ENCODE results near the gene TTC12. TPM values are rescaled to one million over a fixed set of nuclear protein-coding genes. Genes with fewer than 3 reads are reported as not detected.

TTC12 gene
- total and polyA plus RNA-seq, 10 of the 15 experiments (the other 5 are each of a cell fraction or from before 2014, with no cell fraction given), result 3.7 to 14.0 (median 8.1) TPM

DNA sequence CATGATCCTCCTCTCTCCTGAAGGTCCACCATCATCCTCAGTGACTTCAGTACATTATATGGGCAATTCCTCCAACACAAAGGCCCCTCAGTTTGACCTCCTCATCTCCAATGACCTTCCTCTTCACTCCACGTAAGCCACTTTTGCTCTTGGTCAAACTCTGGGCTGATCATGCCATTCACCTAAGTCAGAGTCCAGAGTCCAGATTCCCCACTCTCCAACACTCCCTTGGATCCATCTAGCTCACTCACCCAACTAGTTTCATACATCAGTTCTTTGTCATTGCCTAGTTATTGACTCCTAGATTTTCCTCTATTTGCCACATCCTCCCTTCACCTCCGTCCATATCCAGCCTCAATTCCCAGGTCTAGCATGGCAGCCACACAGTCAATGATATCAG is 30.5 kb upstream of the TTC12 start:
- H3K36me3 ChIP-seq (ENCODE audit: control insufficient read depth in 2 of 2, insufficient read depth in 2 of 2, low read length in 1 of 2), result no peaks in the 10 kb centered on the region
- H3K79me2 ChIP-seq (ENCODE audit: control insufficient read depth, insufficient read depth, low read length), result no peaks in the 10 kb centered on the region
- ChIA-PET POLR2A (no interaction called here), SMC1A (ENCODE audit: uncharacterized antibody, unreplicated experiment) (no interaction called here), CTCF (interaction anchor here (1.3 kb wide), 1 partner anchor 700 kb away, joined by 4 read pairs; no protein-coding TSS in a partner anchor), RAD21 (ENCODE audit: unreplicated experiment) (no interaction called here)
- no peaks in the 10 kb centered on the region for H3K4me1 ChIP-seq (ENCODE audit: control insufficient read depth, insufficient read depth, low read length)
- no TSS peak for BruUV-seq (replicated peaks)
- no peak overlapping the region for H3K4me3 ChIP-seq
- in situ Hi-C loops (cut with MboI) (loop anchor here (10.0 kb wide), 1 partner anchor 1059 kb away; the partner anchor contains the start of gene PTS), intact Hi-C loops (cut with micrococcal nuclease; ENCODE audit: unreplicated experiment) (no loop called here)
- H4K20me1 ChIP-seq (ENCODE audit: control insufficient read depth, insufficient read depth), result no peaks in the 10 kb centered on the region
- 37% methylated on average over 2 of the region's 2 CpGs for WGBS (ENCODE audit: insufficient coverage, insufficient replicate concordance, low lambda C conversion rate, missing lambda C conversion rate)
- no peak for DNase-seq (ENCODE audit: low read depth, low spot score)
- no peak overlapping the region for H2AFZ ChIP-seq (ENCODE audit: control insufficient read depth, low read depth, low read length)
- no peak overlapping the region for H3K4me2 ChIP-seq (ENCODE audit: control insufficient read depth, insufficient read depth)
- H3K9me3 ChIP-seq (replicated peaks; ENCODE audit: control insufficient read depth, insufficient read depth, low read length), result no peaks in the 10 kb centered on the region
- no peak for FAIRE-seq
- ATAC-seq, result no peak
- H3K9ac ChIP-seq (ENCODE audit: control insufficient read depth, insufficient read depth, low read length), result no peak overlapping the region
- H3K27ac ChIP-seq (ENCODE audit: control insufficient read depth, insufficient read depth), result no peak overlapping the region
- no peaks in the 10 kb centered on the region for H3K27me3 ChIP-seq (replicated peaks in 1 of 2; ENCODE audit: control insufficient read depth in 2 of 2, insufficient read depth in 2 of 2, low read length in 1 of 2)
- no peak for TF ChIP-seq RAD21 (IDR thresholded peaks at IDR 0.05; ENCODE audit: insufficient read depth, low read depth, low read length)
- TF ChIP-seq ZBTB4 (CRISPR knock-in tag; IDR thresholded peaks at IDR 0.05), result no peak
- no peak for TF ChIP-seq HDAC2 (IDR thresholded peaks at IDR 0.05)
- no peak for TF ChIP-seq IRF3 (IDR thresholded peaks at IDR 0.05)
